HepG2 (cell line): ENCODE measurements around the gene CCK. TPM values are rescaled to one million over a fixed set of nuclear protein-coding genes. Genes with fewer than 3 reads are reported as not detected.

Source experiments
- ATAC-seq: fragments of 200-7000 bp; cut with Tn5 transposase; 3 replicates; pipeline ENCODE4 v1.9.1; 2020; ENCODE audit warnings: mild to moderate bottlenecking, moderate library complexity
- BruUV-seq: library from RNA; stranded (reverse); fragments of 400-500 nt; replicated peaks from 2 replicates; lab custom pipeline; 2021; lab: Mats Ljungman, UMichigan
- CTCF ChIA-PET: fragments of 300-600 bp; formaldehyde crosslinking; extraction: SDS; loops from one replicate; lab custom pipeline; 2021; ENCODE audit warnings: low total read pairs, inconsistent platforms, low intra/inter-chr PET ratio; lab: Yijun Ruan, JAX
- POLR2A ChIA-PET: fragments of 350-600 bp; sonication (Branson Sonifier 250); formaldehyde crosslinking; loops from one replicate; lab custom pipeline; 2020; ENCODE audit warnings: antibody characterized with exemption, inconsistent platforms; lab: Yijun Ruan, JAX
- DNase-seq: peaks from one replicate; pipeline ENCODE4 v3.0.0-alpha.2; 2015; ENCODE audit warnings: low spot score
- FAIRE-seq: peaks from 3 replicates; lab custom pipeline; 2011; peaks lifted over from hg19 to GRCh38; lab: Jason Lieb, UNC
- H2AFZ ChIP-seq: one replicate; pipeline ENCODE4 v1.6.1; 2011; ENCODE audit warnings: low read length, inconsistent platforms
- H3K27ac ChIP-seq: fragments of 300-600 bp; 3 replicates; pipeline ENCODE4 v1.8.0; 2011; ENCODE audit warnings: mixed run types, mild to moderate bottlenecking, mixed read lengths, low read length, inconsistent platforms; ENCODE audit not compliant: insufficient read depth; ENCODE audit errors: extremely low read length
- H3K27me3 ChIP-seq, 2 experiments: fragments of 200-600 bp in 1 of 2; 2 replicates in 1 of 2; 3 replicates in 1 of 2; pipeline versions ENCODE4 v1.6.0 to v1.8.0; 2011; ENCODE audit warnings: low read length in 2 of 2, mild to moderate bottlenecking in 2 of 2, moderate library complexity in 2 of 2, inconsistent platforms in 1 of 2; ENCODE audit not compliant: insufficient read depth in 2 of 2, control insufficient read depth in 1 of 2
- H3K36me3 ChIP-seq, 2 experiments: fragments of 200-600 bp in 1 of 2; replicated peaks in 1 of 2; 2 replicates in 1 of 2; 3 replicates in 1 of 2; pipeline versions ENCODE4 v1.5.1 to v1.8.0; 2011; ENCODE audit warnings: low read length in 2 of 2, inconsistent platforms in 1 of 2; ENCODE audit not compliant: insufficient read depth in 2 of 2, control insufficient read depth in 1 of 2
- H3K4me1 ChIP-seq: 2 replicates; pipeline ENCODE4 v1.5.1; 2012; ENCODE audit warnings: low read length, inconsistent platforms; ENCODE audit not compliant: insufficient read depth
- H3K4me2 ChIP-seq: 2 replicates; pipeline ENCODE4 v1.6.0; 2011; ENCODE audit warnings: low read depth, low read length, inconsistent platforms
- H3K4me3 ChIP-seq, 3 experiments: fragments of 200-600 bp in 1 of 3; sonication (generic), shearing (Covaris generic) in 1 of 3; replicated peaks in 1 of 3; 2 replicates each; pipeline ENCODE4 v1.5.1; 2011 to 2016; ENCODE audit warnings: low read length in 3 of 3, inconsistent platforms in 2 of 3, low read depth in 2 of 3, mild to moderate bottlenecking in 2 of 3, control low read depth in 1 of 3, mixed read lengths in 1 of 3; ENCODE audit not compliant: insufficient read depth in 1 of 3
- H3K79me2 ChIP-seq: one replicate; pipeline ENCODE4 v1.6.1; 2011; ENCODE audit warnings: low read length, inconsistent platforms; ENCODE audit not compliant: insufficient read depth
- H3K9ac ChIP-seq: 2 replicates; pipeline ENCODE4 v1.6.0; 2011; ENCODE audit warnings: mild to moderate bottlenecking, low read depth, low read length, inconsistent platforms; ENCODE audit not compliant: insufficient read depth
- H3K9me3 ChIP-seq: 2 replicates; pipeline ENCODE4 v1.5.1; 2012; ENCODE audit warnings: mild to moderate bottlenecking, low read length
- H4K20me1 ChIP-seq: 2 replicates; pipeline ENCODE4 v1.6.0; 2011; ENCODE audit warnings: inconsistent platforms, mild to moderate bottlenecking, low read length, moderate library complexity; ENCODE audit not compliant: insufficient read depth
- ARHGAP35 ChIP-seq: sonication (generic); formaldehyde crosslinking; IDR thresholded peaks from 2 replicates; pipeline ENCODE4 v1.9.0; 2022; ENCODE audit warnings: mild to moderate bottlenecking, inconsistent platforms, moderate library complexity, missing genetic modification reagents, borderline replicate concordance
- GZF1 ChIP-seq: sonication (generic); formaldehyde crosslinking; IDR thresholded peaks from 2 replicates; pipeline ENCODE4 v1.5.1; 2020; ENCODE audit warnings: mild to moderate bottlenecking, missing genetic modification reagents
- IRF9 ChIP-seq: sonication (generic); formaldehyde crosslinking; IDR thresholded peaks from 2 replicates; pipeline ENCODE4 v1.8.0; 2022; ENCODE audit warnings: missing genetic modification reagents, mild to moderate bottlenecking, borderline replicate concordance
- MNT ChIP-seq: fragments of 450-650 bp; IDR thresholded peaks from 2 replicates; pipeline ENCODE4 v1.6.1; 2016
- NRL ChIP-seq: sonication (generic); formaldehyde crosslinking; IDR thresholded peaks from 2 replicates; pipeline ENCODE4 v1.5.0; 2020; ENCODE audit warnings: missing genetic modification reagents, mild to moderate bottlenecking, moderate library complexity, borderline replicate concordance
- RXRB ChIP-seq: IDR thresholded peaks from 2 replicates; pipeline ENCODE4 v1.6.1; 2016; ENCODE audit warnings: borderline replicate concordance, missing genetic modification reagents, missing compliant biosample characterization
- ZNF607 ChIP-seq: sonication (generic); formaldehyde crosslinking; IDR thresholded peaks from 2 replicates; pipeline ENCODE4 v1.5.1; 2020; ENCODE audit warnings: missing genetic modification reagents, mild to moderate bottlenecking, borderline replicate concordance
- ZNF782 ChIP-seq: sonication (generic); formaldehyde crosslinking; IDR thresholded peaks from 2 replicates; pipeline ENCODE4 v1.4.0; 2020; ENCODE audit warnings: missing genetic modification reagents, mild to moderate bottlenecking, borderline replicate concordance
- WGBS: methylation state at CpG from one replicate; pipeline ENCODE4 v1.1.6; 2017; ENCODE audit warnings: low lambda C conversion rate; 5-methylcytosine and 5-hydroxymethylcytosine counted together
- in situ Hi-C: cut with HindIII; loops from 2 replicates; pipeline ENCODE4 v1.10.0; 2017; ENCODE audit warnings: low pct_unique_long_range_greater_than_20kb; ENCODE audit not compliant: extremely low pct_ligation_motif_present
- intact Hi-C: fragments of 100-400 bp; cut with micrococcal nuclease; formaldehyde crosslinking; loops from one replicate; pipeline ENCODE4 v1.10.0; 2022; ENCODE audit not compliant: unreplicated experiment
- polyA plus RNA-seq, 8 experiments: library from polyadenylated mRNA; depleted of rRNA in 3 of 8; stranded (reverse) in 7 of 8; unstranded in 1 of 8; fragments of >200 nt; fragmentation: Illumina TruSeq in 4 of 8; extraction: Trizol in 4 of 8; gene quantifications; 2 replicates each; pipeline versions ENCODE4 v1.2.1 to v1.2.3, GENCODE V29; 2011 to 2016; ENCODE audit warnings: low read depth in 4 of 8, missing spikeins in 1 of 8, mixed read lengths in 1 of 8; ENCODE audit not compliant: insufficient read depth in 1 of 8
- total RNA-seq, 5 experiments: library from RNA; depleted of rRNA; stranded (reverse); fragments of >200 nt; fragmentation: Illumina TruSeq; extraction: Trizol; gene quantifications; 2 replicates each; pipeline ENCODE4 v1.2.3, GENCODE V29; 2016; ENCODE audit warnings: low read depth in 1 of 5
- TF ChIP-seq, protein P1 (sequence below): sonication (generic); formaldehyde crosslinking; IDR thresholded peaks from 2 replicates; pipeline ENCODE4 v1.5.1; 2020; ENCODE audit warnings: mild to moderate bottlenecking, missing genetic modification reagents, borderline replicate concordance
- TF ChIP-seq, protein P2 (sequence below), 2 experiments: sonication (generic) in 1 of 2; formaldehyde crosslinking in 1 of 2; IDR thresholded peaks; 2 replicates each; pipeline versions ENCODE4 v1.4.0 to v1.6.1; 2016 to 2020; ENCODE audit warnings: borderline replicate concordance in 1 of 2, low read depth in 1 of 2, mild to moderate bottlenecking in 1 of 2, missing genetic modification reagents in 1 of 2

The CCK gene
- total and polyA plus RNA-seq, 2 of the 13 experiments (the other 11 are each of a cell fraction or from before 2014, with no cell fraction given): not detected

- Histone ChIP-seq H3K9me3 (no peaks in the 10 kb centered on the region), H3K4me2 (no peak overlapping the region), H3K27ac (no peak overlapping the region), H3K27me3 (no peaks in the 10 kb centered on the region; a peak in 1 of 5 replicates), H3K9ac (no peak overlapping the region), H4K20me1 (no peaks in the 10 kb centered on the region), H3K79me2 (no peaks in the 10 kb centered on the region), H3K36me3 (no peaks in the 10 kb centered on the region), H3K4me1 (no peaks in the 10 kb centered on the region), H2AFZ (no peak overlapping the region), H3K4me3 (no peak overlapping the region)
- DNase-seq (peak; percentile 10), FAIRE-seq (peak; percentile 15), ATAC-seq (peak; percentile 43; the same call in 1 of the 3 replicates)
- intact Hi-C loops: no loop called here
- no TSS peak for BruUV-seq
- POLR2A ChIA-PET: no interaction called here
- in situ Hi-C loops: no loop called here
- CTCF ChIA-PET: no interaction called here
- 6% methylated on average over 3 of the region's 3 CpGs for WGBS
- TF ChIP-seq, protein P1, sequence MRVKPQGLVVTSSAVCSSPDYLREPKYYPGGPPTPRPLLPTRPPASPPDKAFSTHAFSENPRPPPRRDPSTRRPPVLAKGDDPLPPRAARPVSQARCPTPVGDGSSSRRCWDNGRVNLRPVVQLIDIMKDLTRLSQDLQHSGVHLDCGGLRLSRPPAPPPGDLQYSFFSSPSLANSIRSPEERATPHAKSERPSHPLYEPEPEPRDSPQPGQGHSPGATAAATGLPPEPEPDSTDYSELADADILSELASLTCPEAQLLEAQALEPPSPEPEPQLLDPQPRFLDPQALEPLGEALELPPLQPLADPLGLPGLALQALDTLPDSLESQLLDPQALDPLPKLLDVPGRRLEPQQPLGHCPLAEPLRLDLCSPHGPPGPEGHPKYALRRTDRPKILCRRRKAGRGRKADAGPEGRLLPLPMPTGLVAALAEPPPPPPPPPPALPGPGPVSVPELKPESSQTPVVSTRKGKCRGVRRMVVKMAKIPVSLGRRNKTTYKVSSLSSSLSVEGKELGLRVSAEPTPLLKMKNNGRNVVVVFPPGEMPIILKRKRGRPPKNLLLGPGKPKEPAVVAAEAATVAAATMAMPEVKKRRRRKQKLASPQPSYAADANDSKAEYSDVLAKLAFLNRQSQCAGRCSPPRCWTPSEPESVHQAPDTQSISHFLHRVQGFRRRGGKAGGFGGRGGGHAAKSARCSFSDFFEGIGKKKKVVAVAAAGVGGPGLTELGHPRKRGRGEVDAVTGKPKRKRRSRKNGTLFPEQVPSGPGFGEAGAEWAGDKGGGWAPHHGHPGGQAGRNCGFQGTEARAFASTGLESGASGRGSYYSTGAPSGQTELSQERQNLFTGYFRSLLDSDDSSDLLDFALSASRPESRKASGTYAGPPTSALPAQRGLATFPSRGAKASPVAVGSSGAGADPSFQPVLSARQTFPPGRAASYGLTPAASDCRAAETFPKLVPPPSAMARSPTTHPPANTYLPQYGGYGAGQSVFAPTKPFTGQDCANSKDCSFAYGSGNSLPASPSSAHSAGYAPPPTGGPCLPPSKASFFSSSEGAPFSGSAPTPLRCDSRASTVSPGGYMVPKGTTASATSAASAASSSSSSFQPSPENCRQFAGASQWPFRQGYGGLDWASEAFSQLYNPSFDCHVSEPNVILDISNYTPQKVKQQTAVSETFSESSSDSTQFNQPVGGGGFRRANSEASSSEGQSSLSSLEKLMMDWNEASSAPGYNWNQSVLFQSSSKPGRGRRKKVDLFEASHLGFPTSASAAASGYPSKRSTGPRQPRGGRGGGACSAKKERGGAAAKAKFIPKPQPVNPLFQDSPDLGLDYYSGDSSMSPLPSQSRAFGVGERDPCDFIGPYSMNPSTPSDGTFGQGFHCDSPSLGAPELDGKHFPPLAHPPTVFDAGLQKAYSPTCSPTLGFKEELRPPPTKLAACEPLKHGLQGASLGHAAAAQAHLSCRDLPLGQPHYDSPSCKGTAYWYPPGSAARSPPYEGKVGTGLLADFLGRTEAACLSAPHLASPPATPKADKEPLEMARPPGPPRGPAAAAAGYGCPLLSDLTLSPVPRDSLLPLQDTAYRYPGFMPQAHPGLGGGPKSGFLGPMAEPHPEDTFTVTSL (CRISPR knock-in tag): no peak
- TF ChIP-seq NRL (CRISPR knock-in tag) (no peak), ZNF782 (CRISPR knock-in tag) (no peak), MNT (no peak), ARHGAP35 (CRISPR knock-in tag) (no peak), RXRB (CRISPR knock-in tag) (peak; percentile 48; the same call in 1 of the 2 replicates), GZF1 (CRISPR knock-in tag) (no peak), ZNF607 (CRISPR knock-in tag) (peak; percentile 71; the same call in 1 of the 2 replicates), IRF9 (no peak)
- TF ChIP-seq, protein P2, sequence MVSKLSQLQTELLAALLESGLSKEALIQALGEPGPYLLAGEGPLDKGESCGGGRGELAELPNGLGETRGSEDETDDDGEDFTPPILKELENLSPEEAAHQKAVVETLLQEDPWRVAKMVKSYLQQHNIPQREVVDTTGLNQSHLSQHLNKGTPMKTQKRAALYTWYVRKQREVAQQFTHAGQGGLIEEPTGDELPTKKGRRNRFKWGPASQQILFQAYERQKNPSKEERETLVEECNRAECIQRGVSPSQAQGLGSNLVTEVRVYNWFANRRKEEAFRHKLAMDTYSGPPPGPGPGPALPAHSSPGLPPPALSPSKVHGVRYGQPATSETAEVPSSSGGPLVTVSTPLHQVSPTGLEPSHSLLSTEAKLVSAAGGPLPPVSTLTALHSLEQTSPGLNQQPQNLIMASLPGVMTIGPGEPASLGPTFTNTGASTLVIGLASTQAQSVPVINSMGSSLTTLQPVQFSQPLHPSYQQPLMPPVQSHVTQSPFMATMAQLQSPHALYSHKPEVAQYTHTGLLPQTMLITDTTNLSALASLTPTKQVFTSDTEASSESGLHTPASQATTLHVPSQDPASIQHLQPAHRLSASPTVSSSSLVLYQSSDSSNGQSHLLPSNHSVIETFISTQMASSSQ (IDR thresholded peaks at IDR 0.05; ENCODE audit: low read depth): no peak
- TF ChIP-seq, protein P2 (CRISPR knock-in tag; IDR thresholded peaks at IDR 0.05; ENCODE audit: borderline replicate concordance): no peak
These were observed 34.0 kb upstream of the CCK start for GRCh38 chr3:42300013-42300412.
